ENCODE results near the gene CHI3L1.
"Not testable (repeated sequence)": the region's sequence is repeated elsewhere in the genome, so short reads cannot be mapped to it uniquely, and the experiment has no call there.

The CHI3L1 gene

GRCh38 chr1:203186446-203187303 lies at the start of gene CHI3L1:
Gene CHI3L1 (minus strand): TSS chr1:203186704. CDS start chr1:203186623, 81 bp downstream.
- H3K4me1 ChIP-seq (ENCODE audit: low read length) = peaks cover 23% of the 10 kb centered on the region
- H3K27ac ChIP-seq (ENCODE audit: low read length) = no peak within 1 kb of the TSS
- no peaks in the 10 kb centered on the region for H3K9me3 ChIP-seq (ENCODE audit: insufficient read depth, low read length)
- no peaks in the 10 kb centered on the region for H3K79me2 ChIP-seq (ENCODE audit: low read length)
- H3K9ac ChIP-seq (ENCODE audit: low read length) = no peak within 1 kb of the TSS
- no peaks in the 10 kb centered on the region for H4K20me1 ChIP-seq (ENCODE audit: insufficient read depth, low read length)
- TF ChIP-seq EZH2phosphoT487 (IDR thresholded peaks at IDR 0.05; ENCODE audit: low read depth) = no peak
- TF ChIP-seq, protein P1, sequence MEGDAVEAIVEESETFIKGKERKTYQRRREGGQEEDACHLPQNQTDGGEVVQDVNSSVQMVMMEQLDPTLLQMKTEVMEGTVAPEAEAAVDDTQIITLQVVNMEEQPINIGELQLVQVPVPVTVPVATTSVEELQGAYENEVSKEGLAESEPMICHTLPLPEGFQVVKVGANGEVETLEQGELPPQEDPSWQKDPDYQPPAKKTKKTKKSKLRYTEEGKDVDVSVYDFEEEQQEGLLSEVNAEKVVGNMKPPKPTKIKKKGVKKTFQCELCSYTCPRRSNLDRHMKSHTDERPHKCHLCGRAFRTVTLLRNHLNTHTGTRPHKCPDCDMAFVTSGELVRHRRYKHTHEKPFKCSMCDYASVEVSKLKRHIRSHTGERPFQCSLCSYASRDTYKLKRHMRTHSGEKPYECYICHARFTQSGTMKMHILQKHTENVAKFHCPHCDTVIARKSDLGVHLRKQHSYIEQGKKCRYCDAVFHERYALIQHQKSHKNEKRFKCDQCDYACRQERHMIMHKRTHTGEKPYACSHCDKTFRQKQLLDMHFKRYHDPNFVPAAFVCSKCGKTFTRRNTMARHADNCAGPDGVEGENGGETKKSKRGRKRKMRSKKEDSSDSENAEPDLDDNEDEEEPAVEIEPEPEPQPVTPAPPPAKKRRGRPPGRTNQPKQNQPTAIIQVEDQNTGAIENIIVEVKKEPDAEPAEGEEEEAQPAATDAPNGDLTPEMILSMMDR (IDR thresholded peaks at IDR 0.05; ENCODE audit: low read depth, low read length) = no peak
- peaks cover 34% of the 10 kb centered on the region for H3K27me3 ChIP-seq (ENCODE audit: low read depth, low read length)
- H2AFZ ChIP-seq (ENCODE audit: low read depth, low read length) = no peak within 1 kb of the TSS; the same call in 1 of the 2 replicates
- H3K4me3 ChIP-seq (ENCODE audit: low read length) = no peak within 1 kb of the TSS
- no peaks in the 10 kb centered on the region for H3K36me3 ChIP-seq (replicated peaks; ENCODE audit: low read depth, low read length)
- no peak within 1 kb of the TSS for H3K4me2 ChIP-seq (ENCODE audit: low read length)

DNA sequence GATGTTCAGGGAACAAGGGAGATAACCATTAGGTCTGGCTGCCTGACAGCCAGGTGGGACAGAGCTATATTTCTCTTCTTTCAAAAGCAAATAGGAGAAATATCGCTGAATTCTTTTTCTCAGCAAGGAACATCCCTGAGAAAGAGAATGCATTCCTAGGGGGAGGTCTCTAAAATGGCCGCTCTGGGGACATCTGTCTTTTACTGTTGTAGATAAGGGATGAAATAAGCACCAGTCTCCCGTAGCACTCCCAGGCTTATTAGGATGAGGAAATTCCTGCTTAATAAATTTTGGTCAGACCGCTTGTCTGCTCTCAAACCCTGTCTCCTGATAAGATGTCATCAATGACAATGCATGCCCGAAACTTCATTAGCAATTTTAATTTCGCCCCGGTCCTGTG lies 48.4 kb upstream of the CHI3L1 start:
- H3K4me3 ChIP-seq (ENCODE audit: low read length); H3K4me1 ChIP-seq (ENCODE audit: low read length); H3K79me2 ChIP-seq (ENCODE audit: low read length); H3K9ac ChIP-seq (ENCODE audit: low read length); H3K27ac ChIP-seq (ENCODE audit: low read length); H2AFZ ChIP-seq (ENCODE audit: low read depth, low read length); H3K4me2 ChIP-seq (ENCODE audit: low read length); H3K9me3 ChIP-seq (ENCODE audit: insufficient read depth, low read length); H4K20me1 ChIP-seq (ENCODE audit: insufficient read depth, low read length); H3K36me3 ChIP-seq (replicated peaks; ENCODE audit: low read depth, low read length): not testable (repeated sequence)
- H3K27me3 ChIP-seq (ENCODE audit: low read depth, low read length) = peaks cover 42% of the 10 kb centered on the region

GRCh38 chr1:203229471-203230135 lies 43.1 kb upstream of the CHI3L1 start, which contains the start of gene CHIT1:
Gene CHIT1 (minus strand): TSS chr1:203229673. CDS start chr1:203229636, 37 bp downstream.
- Histone ChIP-seq H3K9ac (ENCODE audit: low read length) (no peak within 1 kb of the TSS), H3K4me3 (ENCODE audit: low read length) (no peak within 1 kb of the TSS), H3K27ac (ENCODE audit: low read length) (no peak within 1 kb of the TSS), H3K79me2 (ENCODE audit: low read length) (no peaks in the 10 kb centered on the region), H3K27me3 (ENCODE audit: low read depth, low read length) (peaks cover 63% of the 10 kb centered on the region), H3K4me1 (ENCODE audit: low read length) (no peaks in the 10 kb centered on the region), H3K9me3 (ENCODE audit: insufficient read depth, low read length) (no peaks in the 10 kb centered on the region), H3K36me3 (replicated peaks; ENCODE audit: low read depth, low read length) (no peaks in the 10 kb centered on the region), H3K4me2 (ENCODE audit: low read length) (no peak within 1 kb of the TSS), H4K20me1 (ENCODE audit: insufficient read depth, low read length) (no peaks in the 10 kb centered on the region), H2AFZ (ENCODE audit: low read depth, low read length) (no peak within 1 kb of the TSS)
- TF ChIP-seq, protein P1 (IDR thresholded peaks at IDR 0.05; ENCODE audit: low read depth, low read length) = no peak
- TF ChIP-seq EZH2phosphoT487 (IDR thresholded peaks at IDR 0.05; ENCODE audit: low read depth) = no peak

DNA sequence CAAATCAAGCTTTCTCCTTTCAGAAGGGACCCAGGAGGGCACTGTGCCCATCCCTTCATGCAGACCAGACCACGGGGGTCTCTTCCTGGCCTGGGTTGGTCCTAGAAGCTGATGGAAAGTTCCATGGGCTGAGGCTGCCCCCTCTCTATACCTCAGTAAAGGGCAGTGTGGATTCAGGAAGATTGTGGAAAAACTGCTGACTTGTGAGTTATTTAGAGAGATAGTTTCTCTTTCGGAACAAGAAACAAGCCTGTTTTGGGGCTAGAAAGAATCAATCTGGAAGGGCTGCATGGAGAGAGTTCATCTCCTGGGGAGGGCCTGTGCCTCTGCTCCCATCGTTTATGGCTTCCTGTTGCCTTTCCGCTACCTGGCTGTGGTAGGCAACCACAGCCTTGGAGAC lies 42.2 kb upstream of the CHI3L1 start:
- Histone ChIP-seq H3K4me2 (ENCODE audit: low read length) (no peak overlapping the region), H3K4me3 (ENCODE audit: low read length) (no peak overlapping the region), H3K27me3 (ENCODE audit: low read depth, low read length) (peaks cover 68% of the 10 kb centered on the region), H3K27ac (ENCODE audit: low read length) (no peak overlapping the region), H3K36me3 (replicated peaks; ENCODE audit: low read depth, low read length) (no peaks in the 10 kb centered on the region), H3K9me3 (ENCODE audit: insufficient read depth, low read length) (no peaks in the 10 kb centered on the region), H4K20me1 (ENCODE audit: insufficient read depth, low read length) (no peaks in the 10 kb centered on the region), H3K9ac (ENCODE audit: low read length) (no peak overlapping the region), H3K79me2 (ENCODE audit: low read length) (no peaks in the 10 kb centered on the region), H3K4me1 (ENCODE audit: low read length) (no peaks in the 10 kb centered on the region), H2AFZ (ENCODE audit: low read depth, low read length) (no peak overlapping the region)
- TF ChIP-seq EZH2phosphoT487 (IDR thresholded peaks at IDR 0.05; ENCODE audit: low read depth) = no peak
- TF ChIP-seq, protein P1 (IDR thresholded peaks at IDR 0.05; ENCODE audit: low read depth, low read length) = no peak

All from OCI-LY3 (cell line).